HepG2 (cell line): ENCODE measurements around the gene NEURL4. TPM values are rescaled to one million over a fixed set of nuclear protein-coding genes. Genes with fewer than 3 reads are reported as not detected.

ENCODE experiments used
- E2F1 ChIP-seq: sonication (generic); formaldehyde crosslinking; IDR thresholded peaks from 2 replicates; pipeline ENCODE4 v1.5.0; 2020; ENCODE audit warnings: missing genetic modification reagents
- HINFP ChIP-seq: sonication (generic); formaldehyde crosslinking; IDR thresholded peaks from 2 replicates; pipeline ENCODE4 v1.4.0; 2020; ENCODE audit warnings: low read depth, mild to moderate bottlenecking, missing genetic modification reagents
- JUNB ChIP-seq: sonication (generic); formaldehyde crosslinking; IDR thresholded peaks from 2 replicates; pipeline ENCODE4 v1.8.0; 2022; ENCODE audit warnings: missing genetic modification reagents, mild to moderate bottlenecking, borderline replicate concordance
- MXD1 ChIP-seq: sonication (generic); formaldehyde crosslinking; IDR thresholded peaks from 2 replicates; pipeline ENCODE4 v1.4.0; 2020; ENCODE audit warnings: mild to moderate bottlenecking, missing genetic modification reagents
- PBX2 ChIP-seq: IDR thresholded peaks from 2 replicates; pipeline ENCODE4 v1.6.1; 2016; ENCODE audit warnings: control low read depth
- RARA ChIP-seq: IDR thresholded peaks from 2 replicates; pipeline ENCODE4 v1.6.1; 2016; ENCODE audit warnings: missing genetic modification reagents, missing compliant biosample characterization
- RBM39 ChIP-seq: fragments of 200-400 bp; formaldehyde crosslinking; IDR thresholded peaks from one replicate; pipeline ENCODE4 v1.6.1; 2018; ENCODE audit warnings: antibody characterized with exemption, mild to moderate bottlenecking, low read depth, low read length; ENCODE audit not compliant: poor library complexity, severe bottlenecking
- SP1 ChIP-seq, 2 experiments: fragments of 450-650 bp in 1 of 2; sonication (generic) in 1 of 2; formaldehyde crosslinking in 1 of 2; IDR thresholded peaks; 2 replicates each; pipeline versions ENCODE4 v1.4.0 to v1.6.1; 2016 to 2020; ENCODE audit warnings: missing genetic modification reagents in 1 of 2
- ZBTB10 ChIP-seq: sonication (generic); formaldehyde crosslinking; IDR thresholded peaks from 2 replicates; pipeline ENCODE4 v1.4.0; 2020; ENCODE audit warnings: missing genetic modification reagents, borderline replicate concordance
- ZBTB25 ChIP-seq: IDR thresholded peaks from 2 replicates; pipeline ENCODE4 v1.6.1; 2018; ENCODE audit warnings: missing genetic modification reagents
- ZNF138 ChIP-seq: sonication (generic); formaldehyde crosslinking; IDR thresholded peaks from 2 replicates; pipeline ENCODE4 v1.5.0; 2020; ENCODE audit warnings: mild to moderate bottlenecking, low read depth, missing genetic modification reagents
- ZNF451 ChIP-seq: sonication (generic); formaldehyde crosslinking; IDR thresholded peaks from 2 replicates; pipeline ENCODE4 v1.5.0; 2020; ENCODE audit warnings: mild to moderate bottlenecking, missing genetic modification reagents
- ZNF646 ChIP-seq: sonication (generic); formaldehyde crosslinking; IDR thresholded peaks from 2 replicates; pipeline ENCODE4 v1.9.0; 2021; ENCODE audit warnings: mild to moderate bottlenecking, missing genetic modification reagents
- polyA plus RNA-seq, 8 experiments: library from polyadenylated mRNA; depleted of rRNA in 3 of 8; stranded (reverse) in 7 of 8; unstranded in 1 of 8; fragments of >200 nt; fragmentation: Illumina TruSeq in 4 of 8; extraction: Trizol in 4 of 8; gene quantifications; 2 replicates each; pipeline versions ENCODE4 v1.2.1 to v1.2.3, GENCODE V29; 2011 to 2016; ENCODE audit warnings: low read depth in 4 of 8, missing spikeins in 1 of 8, mixed read lengths in 1 of 8; ENCODE audit not compliant: insufficient read depth in 1 of 8
- total RNA-seq, 5 experiments: library from RNA; depleted of rRNA; stranded (reverse); fragments of >200 nt; fragmentation: Illumina TruSeq; extraction: Trizol; gene quantifications; 2 replicates each; pipeline ENCODE4 v1.2.3, GENCODE V29; 2016; ENCODE audit warnings: low read depth in 1 of 5

NEURL4 gene
- total and polyA plus RNA-seq, 2 of the 13 experiments (the other 11 are each of a cell fraction or from before 2014, with no cell fraction given) = 14.8 to 15.7 TPM

GRCh38 chr17:7280519-7281073, 48.5 kb downstream of the NEURL4 start (continued):
- TF ChIP-seq ZBTB25 (CRISPR knock-in tag) (peak; percentile 71; the same call in 1 of the 2 replicates), ZNF451 (CRISPR knock-in tag) (peak; percentile 76; the same call in 1 of the 2 replicates), RBM39 (peak; percentile 60), ZNF646 (CRISPR knock-in tag) (no peak), SP1 (IDR thresholded peaks at IDR 0.05) (no peak), SP1 (CRISPR knock-in tag; IDR thresholded peaks at IDR 0.05) (peak; percentile 38; the same call in 1 of the 2 replicates), HINFP (CRISPR knock-in tag) (no peak), RARA (CRISPR knock-in tag) (no peak), ZNF138 (CRISPR knock-in tag) (no peak), MXD1 (CRISPR knock-in tag) (no peak), JUNB (no peak), ZBTB10 (no peak), PBX2 (no peak), E2F1 (CRISPR knock-in tag) (no peak)
